HG03521 (cell line): ENCODE results near the gene MBOAT1.
A peak's percentile ranks its signal among the peaks of the same experiment; 100 is the strongest.
"Not testable (repeated sequence)": the region's sequence is repeated elsewhere in the genome, so short reads cannot be mapped to it uniquely, and the experiment has no call there.

Experiments used
- ATAC-seq: cut with Tn5 transposase; IDR thresholded peaks from one replicate; pipeline ENCODE4 v1.9.1; 2021; ENCODE audit warnings: mild to moderate bottlenecking, moderate library complexity; ENCODE audit not compliant: unreplicated experiment

MBOAT1 gene

GRCh38 chr6:20173833-20174792 lies 38.2 kb downstream of the MBOAT1 start:
- peak; percentile 55 for ATAC-seq

- ATAC-seq: no peak
Observed at GRCh38 chr6:20172842-20173456, 39.3 kb downstream of the MBOAT1 start.

- ATAC-seq: no peak
Observed at GRCh38 chr6:20170455-20171148, 41.7 kb downstream of the MBOAT1 start.

GRCh38 chr6:20169786-20170185 lies 42.5 kb downstream of the MBOAT1 start:
- no peak for ATAC-seq

GRCh38 chr6:20169119-20169557 lies 43.1 kb downstream of the MBOAT1 start:
- ATAC-seq: no peak

GRCh38 chr6:20168690-20169089 lies 43.6 kb downstream of the MBOAT1 start:
- ATAC-seq: no peak

GRCh38 chr6:20167601-20168000 lies 44.7 kb downstream of the MBOAT1 start:
- ATAC-seq: no peak

- no peak for ATAC-seq
Observed at GRCh38 chr6:20166210-20166609, 46.1 kb downstream of the MBOAT1 start.

- no peak for ATAC-seq
Observed at GRCh38 chr6:20162515-20162914, 49.8 kb downstream of the MBOAT1 start.

- no peak for ATAC-seq
Observed at GRCh38 chr6:20160541-20161283, 51.6 kb downstream of the MBOAT1 start.

GRCh38 chr6:20159781-20160540 lies 52.3 kb downstream of the MBOAT1 start:
- ATAC-seq: no peak

- no peak for ATAC-seq
Observed at GRCh38 chr6:20159098-20159497, 53.2 kb downstream of the MBOAT1 start.

- no peak for ATAC-seq
Observed at GRCh38 chr6:20158676-20159075, 53.6 kb downstream of the MBOAT1 start.

GRCh38 chr6:20156824-20157223 lies 55.4 kb downstream of the MBOAT1 start:
- no peak for ATAC-seq

- no peak for ATAC-seq
Observed at GRCh38 chr6:20154753-20155152, 57.5 kb downstream of the MBOAT1 start.

GRCh38 chr6:20153194-20153593 lies 59.1 kb downstream of the MBOAT1 start:
- no peak for ATAC-seq

GRCh38 chr6:20148433-20148832 lies 63.8 kb downstream of the MBOAT1 start:
- ATAC-seq: no peak

GRCh38 chr6:20147469-20147868 lies 64.8 kb downstream of the MBOAT1 start:
- no peak for ATAC-seq

GRCh38 chr6:20146831-20147230 lies 65.4 kb downstream of the MBOAT1 start:
- not testable (repeated sequence) for ATAC-seq

- no peak for ATAC-seq
Observed at GRCh38 chr6:20146291-20146690, 66.0 kb downstream of the MBOAT1 start.
